ENCODE data around the gene TPPP2. TPM values are rescaled to one million over a fixed set of nuclear protein-coding genes. Genes with fewer than 3 reads are reported as not detected.

The TPPP2 gene
- total RNA-seq, 1 experiment from 2014 or later: not detected

DNA sequence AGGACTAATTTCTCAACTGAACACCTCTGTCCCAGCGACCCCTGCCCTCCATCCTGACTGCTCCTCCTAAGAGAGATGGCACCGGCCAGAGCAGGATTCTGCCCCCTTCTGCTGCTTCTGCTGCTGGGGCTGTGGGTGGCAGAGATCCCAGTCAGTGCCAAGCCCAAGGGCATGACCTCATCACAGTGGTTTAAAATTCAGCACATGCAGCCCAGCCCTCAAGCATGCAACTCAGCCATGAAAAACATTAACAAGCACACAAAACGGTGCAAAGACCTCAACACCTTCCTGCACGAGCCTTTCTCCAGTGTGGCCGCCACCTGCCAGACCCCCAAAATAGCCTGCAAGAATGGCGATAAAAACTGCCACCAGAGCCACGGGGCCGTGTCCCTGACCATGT lies 12.9 kb downstream of the TPPP2 start:
- no peak for TF ChIP-seq EZH2 (IDR thresholded peaks at IDR 0.05; ENCODE audit: borderline replicate concordance, low read depth, low read length, poor library complexity, severe bottlenecking)
- TF ChIP-seq, protein P1, sequence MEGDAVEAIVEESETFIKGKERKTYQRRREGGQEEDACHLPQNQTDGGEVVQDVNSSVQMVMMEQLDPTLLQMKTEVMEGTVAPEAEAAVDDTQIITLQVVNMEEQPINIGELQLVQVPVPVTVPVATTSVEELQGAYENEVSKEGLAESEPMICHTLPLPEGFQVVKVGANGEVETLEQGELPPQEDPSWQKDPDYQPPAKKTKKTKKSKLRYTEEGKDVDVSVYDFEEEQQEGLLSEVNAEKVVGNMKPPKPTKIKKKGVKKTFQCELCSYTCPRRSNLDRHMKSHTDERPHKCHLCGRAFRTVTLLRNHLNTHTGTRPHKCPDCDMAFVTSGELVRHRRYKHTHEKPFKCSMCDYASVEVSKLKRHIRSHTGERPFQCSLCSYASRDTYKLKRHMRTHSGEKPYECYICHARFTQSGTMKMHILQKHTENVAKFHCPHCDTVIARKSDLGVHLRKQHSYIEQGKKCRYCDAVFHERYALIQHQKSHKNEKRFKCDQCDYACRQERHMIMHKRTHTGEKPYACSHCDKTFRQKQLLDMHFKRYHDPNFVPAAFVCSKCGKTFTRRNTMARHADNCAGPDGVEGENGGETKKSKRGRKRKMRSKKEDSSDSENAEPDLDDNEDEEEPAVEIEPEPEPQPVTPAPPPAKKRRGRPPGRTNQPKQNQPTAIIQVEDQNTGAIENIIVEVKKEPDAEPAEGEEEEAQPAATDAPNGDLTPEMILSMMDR (conservative IDR thresholded peaks at IDR 0.05; ENCODE audit: low read depth, low read length): no peak
- H3K27me3 ChIP-seq (replicated peaks; ENCODE audit: insufficient read depth, low read depth, low read length, poor library complexity): no peaks in the 10 kb centered on the region
- no peak overlapping the region for H3K27ac ChIP-seq (ENCODE audit: low read depth, low read length, poor library complexity, severe bottlenecking)
- POLR2A ChIA-PET (ENCODE audit: low non-redundant PET): no interaction called here
- no TSS peak for BruUV-seq (replicated peaks)
- no peak overlapping the region for H3K4me3 ChIP-seq (ENCODE audit: low read depth, low read length, poor library complexity, severe bottlenecking)
- no peak for DNase-seq (ENCODE audit: low spot score)
- H3K4me1 ChIP-seq (ENCODE audit: insufficient read depth, low read length, poor library complexity, severe bottlenecking): no peaks in the 10 kb centered on the region
- no peaks in the 10 kb centered on the region for H3K9me3 ChIP-seq (ENCODE audit: low read depth, low read length, poor library complexity, severe bottlenecking)
- CTCF ChIA-PET: no interaction called here
- H3K36me3 ChIP-seq (ENCODE audit: insufficient read depth, low read length, poor library complexity, severe bottlenecking): no peaks in the 10 kb centered on the region
- intact Hi-C loops (cut with micrococcal nuclease; ENCODE audit: unreplicated experiment): no loop called here

DNA sequence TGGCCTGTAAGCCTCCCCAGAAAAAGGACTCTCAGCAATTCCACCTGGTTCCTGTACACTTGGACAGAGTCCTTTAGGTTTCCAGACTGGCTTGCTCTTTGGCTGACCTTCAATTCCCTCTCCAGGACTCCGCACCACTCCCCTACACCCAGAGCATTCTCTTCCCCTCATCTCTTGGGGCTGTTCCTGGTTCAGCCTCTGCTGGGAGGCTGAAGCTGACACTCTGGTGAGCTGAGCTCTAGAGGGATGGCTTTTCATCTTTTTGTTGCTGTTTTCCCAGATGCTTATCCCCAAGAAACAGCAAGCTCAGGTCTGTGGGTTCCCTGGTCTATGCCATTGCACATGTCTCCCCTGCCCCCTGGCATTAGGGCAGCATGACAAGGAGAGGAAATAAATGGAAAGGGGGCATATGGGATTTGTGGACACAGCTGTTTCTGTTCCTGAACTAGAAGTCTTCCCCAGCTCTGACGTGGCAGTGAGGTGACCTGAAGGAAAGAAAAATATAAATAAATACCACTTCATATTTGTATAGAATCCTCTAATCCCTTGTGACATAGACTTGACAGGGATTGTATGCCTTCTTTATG lies 13.5 kb downstream of the TPPP2 start:
- POLR2A ChIA-PET (ENCODE audit: low non-redundant PET): no interaction called here
- no peaks in the 10 kb centered on the region for H3K4me1 ChIP-seq (ENCODE audit: insufficient read depth, low read length, poor library complexity, severe bottlenecking)
- no peaks in the 10 kb centered on the region for H3K9me3 ChIP-seq (ENCODE audit: low read depth, low read length, poor library complexity, severe bottlenecking)
- CTCF ChIA-PET: no interaction called here
- H3K36me3 ChIP-seq (ENCODE audit: insufficient read depth, low read length, poor library complexity, severe bottlenecking): no peaks in the 10 kb centered on the region
- no peaks in the 10 kb centered on the region for H3K27me3 ChIP-seq (replicated peaks; ENCODE audit: insufficient read depth, low read depth, low read length, poor library complexity)
- no peak for DNase-seq (ENCODE audit: low spot score)
- BruUV-seq (replicated peaks): no TSS peak
- intact Hi-C loops (cut with micrococcal nuclease; ENCODE audit: unreplicated experiment): no loop called here
- TF ChIP-seq, protein P1 (conservative IDR thresholded peaks at IDR 0.05; ENCODE audit: low read depth, low read length): no peak
- TF ChIP-seq EZH2 (IDR thresholded peaks at IDR 0.05; ENCODE audit: borderline replicate concordance, low read depth, low read length, poor library complexity, severe bottlenecking): no peak
- H3K27ac ChIP-seq (ENCODE audit: low read depth, low read length, poor library complexity, severe bottlenecking): no peak overlapping the region
- no peak overlapping the region for H3K4me3 ChIP-seq (ENCODE audit: low read depth, low read length, poor library complexity, severe bottlenecking)

DNA sequence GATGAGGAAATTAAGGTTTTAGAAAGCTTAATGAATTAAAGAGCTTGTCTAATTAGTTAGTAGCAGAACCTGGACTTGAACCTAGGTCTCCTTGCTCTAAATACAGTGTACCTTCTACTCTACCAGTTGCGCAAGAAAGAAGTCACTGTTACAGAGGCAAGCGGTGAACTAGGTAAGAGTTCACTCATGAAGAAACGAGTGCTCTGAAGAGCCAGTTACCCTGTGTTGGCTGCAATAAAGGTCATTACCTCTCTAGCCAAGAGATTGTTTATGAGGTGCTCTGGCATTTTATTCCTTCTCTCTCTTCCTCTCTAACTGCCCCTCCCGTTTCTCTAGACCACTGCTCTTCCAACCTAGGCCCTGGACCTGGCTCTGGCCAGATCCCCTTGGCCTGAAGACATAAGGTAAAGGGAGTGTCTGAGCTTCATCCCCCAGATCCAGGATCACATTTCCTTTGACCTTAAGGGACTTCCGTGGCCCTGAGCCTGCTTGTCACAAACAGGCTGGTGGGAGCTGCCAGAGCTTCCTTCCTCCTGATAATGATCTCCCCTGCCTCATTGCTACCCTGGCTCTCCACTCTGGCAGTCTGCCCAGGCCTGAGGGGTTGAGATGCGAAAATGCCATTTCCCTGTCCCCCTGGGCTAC lies 14.1 kb downstream of the TPPP2 start:
- ChIA-PET POLR2A (ENCODE audit: low non-redundant PET) (no interaction called here), CTCF (no interaction called here)
- TF ChIP-seq, protein P1 (conservative IDR thresholded peaks at IDR 0.05; ENCODE audit: low read depth, low read length): no peak
- TF ChIP-seq EZH2 (IDR thresholded peaks at IDR 0.05; ENCODE audit: borderline replicate concordance, low read depth, low read length, poor library complexity, severe bottlenecking): no peak
- Histone ChIP-seq H3K9me3 (ENCODE audit: low read depth, low read length, poor library complexity, severe bottlenecking) (no peaks in the 10 kb centered on the region), H3K36me3 (ENCODE audit: insufficient read depth, low read length, poor library complexity, severe bottlenecking) (no peaks in the 10 kb centered on the region), H3K4me1 (ENCODE audit: insufficient read depth, low read length, poor library complexity, severe bottlenecking) (no peaks in the 10 kb centered on the region), H3K4me3 (ENCODE audit: low read depth, low read length, poor library complexity, severe bottlenecking) (no peak overlapping the region), H3K27ac (ENCODE audit: low read depth, low read length, poor library complexity, severe bottlenecking) (no peak overlapping the region), H3K27me3 (replicated peaks; ENCODE audit: insufficient read depth, low read depth, low read length, poor library complexity) (no peaks in the 10 kb centered on the region)
- BruUV-seq (replicated peaks): no TSS peak
- peak; percentile 10 for DNase-seq (ENCODE audit: low spot score)
- intact Hi-C loops (cut with micrococcal nuclease; ENCODE audit: unreplicated experiment): no loop called here
